HepG2 (cell line): Measurements from ENCODE around the gene GFPT1. TPM values are rescaled to one million over a fixed set of nuclear protein-coding genes. Genes with fewer than 3 reads are reported as not detected.

Experiments used
- ADNP ChIP-seq: sonication (generic); formaldehyde crosslinking; IDR thresholded peaks from 2 replicates; pipeline ENCODE4 v1.4.0; 2020; ENCODE audit warnings: missing genetic modification reagents
- AHR ChIP-seq: IDR thresholded peaks from 2 replicates; pipeline ENCODE4 v1.6.1; 2018; ENCODE audit warnings: missing genetic modification reagents, missing compliant biosample characterization
- ARNT ChIP-seq: fragments of 450-650 bp; IDR thresholded peaks from 2 replicates; pipeline ENCODE4 v1.6.1; 2017
- KDM1A ChIP-seq: IDR thresholded peaks from 2 replicates; pipeline ENCODE4 v1.6.1; 2016; ENCODE audit warnings: missing compliant biosample characterization
- MAF1 ChIP-seq: sonication (generic); formaldehyde crosslinking; IDR thresholded peaks from 2 replicates; pipeline ENCODE4 v1.5.0; 2020; ENCODE audit warnings: missing genetic modification reagents, borderline replicate concordance
- NR2F6 ChIP-seq, 2 experiments: IDR thresholded peaks; 2 replicates each; pipeline ENCODE4 v1.6.1; 2016; ENCODE audit warnings: antibody characterized with exemption in 1 of 2, mild to moderate bottlenecking in 1 of 2
- RAD21 ChIP-seq: fragments of 450-650 bp; formaldehyde crosslinking; IDR thresholded peaks from 2 replicates; pipeline ENCODE4 v1.5.0; 2020; ENCODE audit warnings: mild to moderate bottlenecking
- REXO4 ChIP-seq: sonication (generic); formaldehyde crosslinking; IDR thresholded peaks from 2 replicates; pipeline ENCODE4 v1.8.0; 2022; ENCODE audit warnings: missing genetic modification reagents, mild to moderate bottlenecking, borderline replicate concordance
- SMARCE1 ChIP-seq: fragments of 450-650 bp; IDR thresholded peaks from 2 replicates; pipeline ENCODE4 v1.6.1; 2017; ENCODE audit warnings: borderline replicate concordance
- SRSF9 ChIP-seq: fragments of 200-400 bp; formaldehyde crosslinking; IDR thresholded peaks from 2 replicates; pipeline ENCODE4 v1.6.1; 2018; ENCODE audit warnings: borderline replicate concordance, mild to moderate bottlenecking, low read depth, low read length; ENCODE audit not compliant: insufficient read depth, poor library complexity, severe bottlenecking
- TBX3 ChIP-seq: fragments of 450-650 bp; IDR thresholded peaks from 2 replicates; pipeline ENCODE4 v1.6.1; 2017; ENCODE audit warnings: antibody characterized with exemption, mild to moderate bottlenecking, inconsistent platforms, borderline replicate concordance
- THYN1 ChIP-seq: sonication (generic); formaldehyde crosslinking; IDR thresholded peaks from 2 replicates; pipeline ENCODE4 v1.8.1; 2023; ENCODE audit warnings: low read depth, mild to moderate bottlenecking, moderate library complexity, missing genetic modification reagents, borderline replicate concordance
- ZBTB38 ChIP-seq: sonication (generic); formaldehyde crosslinking; IDR thresholded peaks from 2 replicates; pipeline ENCODE4 v1.5.1; 2020; ENCODE audit warnings: mild to moderate bottlenecking, missing genetic modification reagents
- ZFP36 ChIP-seq: fragments of 150-350 bp; IDR thresholded peaks from 2 replicates; pipeline ENCODE4 v1.6.1; 2018; ENCODE audit warnings: borderline replicate concordance, low read length, low read depth; ENCODE audit not compliant: partially characterized antibody
- ZNF317 ChIP-seq: sonication (generic); formaldehyde crosslinking; IDR thresholded peaks from 2 replicates; pipeline ENCODE4 v1.5.0; 2020; ENCODE audit warnings: mild to moderate bottlenecking, missing genetic modification reagents
- ZNF589 ChIP-seq: sonication (generic); formaldehyde crosslinking; conservative IDR thresholded peaks from 2 replicates; pipeline ENCODE4 v1.8.0; 2022; ENCODE audit warnings: mild to moderate bottlenecking, moderate library complexity, missing genetic modification reagents
- ZNF75D ChIP-seq: sonication (generic); formaldehyde crosslinking; IDR thresholded peaks from 2 replicates; pipeline ENCODE4 v1.8.1; 2023; ENCODE audit warnings: missing genetic modification reagents, mild to moderate bottlenecking, borderline replicate concordance
- polyA plus RNA-seq, 8 experiments: library from polyadenylated mRNA; depleted of rRNA in 3 of 8; stranded (reverse) in 7 of 8; unstranded in 1 of 8; fragments of >200 nt; fragmentation: Illumina TruSeq in 4 of 8; extraction: Trizol in 4 of 8; gene quantifications; 2 replicates each; pipeline versions ENCODE4 v1.2.1 to v1.2.3, GENCODE V29; 2011 to 2016; ENCODE audit warnings: low read depth in 4 of 8, missing spikeins in 1 of 8, mixed read lengths in 1 of 8; ENCODE audit not compliant: insufficient read depth in 1 of 8
- total RNA-seq, 5 experiments: library from RNA; depleted of rRNA; stranded (reverse); fragments of >200 nt; fragmentation: Illumina TruSeq; extraction: Trizol; gene quantifications; 2 replicates each; pipeline ENCODE4 v1.2.3, GENCODE V29; 2016; ENCODE audit warnings: low read depth in 1 of 5
- TF ChIP-seq, protein P1 (sequence below): sonication (generic); formaldehyde crosslinking; IDR thresholded peaks from 2 replicates; pipeline ENCODE4 v1.5.1; 2020; ENCODE audit warnings: missing genetic modification reagents, mild to moderate bottlenecking, borderline replicate concordance
- TF ChIP-seq, protein P2 (sequence below): sonication (generic); formaldehyde crosslinking; IDR thresholded peaks from 2 replicates; pipeline ENCODE4 v1.4.0; 2020; ENCODE audit warnings: low read depth, mild to moderate bottlenecking, missing genetic modification reagents
- TF ChIP-seq, protein P3 (sequence below): sonication (generic); formaldehyde crosslinking; IDR thresholded peaks from 2 replicates; pipeline ENCODE4 v1.9.0; 2021; ENCODE audit warnings: mild to moderate bottlenecking, missing genetic modification reagents

The GFPT1 gene
- total and polyA plus RNA-seq, 2 of the 13 experiments (the other 11 are each of a cell fraction or from before 2014, with no cell fraction given), result 24.0 to 84.9 TPM

DNA sequence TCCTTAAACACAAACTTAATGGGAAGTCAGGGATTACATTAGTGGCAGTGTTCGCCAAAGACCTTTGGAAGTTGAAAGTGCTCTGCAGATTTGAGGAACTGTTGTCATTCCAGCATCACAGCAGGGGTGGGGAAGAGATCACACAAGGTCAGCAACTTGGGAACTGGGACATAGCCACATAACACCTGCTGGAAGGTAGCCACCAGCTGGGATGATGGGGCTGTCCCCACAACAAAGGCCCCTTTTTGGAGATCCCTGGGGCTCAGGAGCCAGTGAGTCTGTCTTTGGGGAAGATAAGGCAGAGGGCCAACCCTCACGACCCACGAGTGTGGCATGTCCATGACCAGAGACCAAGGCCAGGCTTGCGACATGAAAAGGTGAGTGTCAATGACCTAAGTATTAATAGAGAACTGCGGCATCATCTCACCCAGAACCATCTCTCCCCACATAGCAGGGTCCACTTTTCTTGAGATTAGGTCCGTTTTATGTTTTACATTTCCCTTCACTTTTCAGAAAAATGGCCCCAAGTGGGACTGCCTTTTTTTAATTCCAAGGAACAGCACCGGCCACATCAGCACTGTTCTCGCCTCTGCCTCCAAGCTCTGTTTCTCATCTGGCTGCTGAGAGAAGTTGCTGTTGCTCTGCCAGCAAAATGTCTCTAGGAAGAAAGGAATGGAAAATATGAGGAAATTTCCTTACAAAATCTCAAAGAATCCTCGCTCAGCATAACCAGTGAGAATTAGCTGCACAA, 106.9 kb downstream of the GFPT1 start (continued):
- TF ChIP-seq, protein P1, sequence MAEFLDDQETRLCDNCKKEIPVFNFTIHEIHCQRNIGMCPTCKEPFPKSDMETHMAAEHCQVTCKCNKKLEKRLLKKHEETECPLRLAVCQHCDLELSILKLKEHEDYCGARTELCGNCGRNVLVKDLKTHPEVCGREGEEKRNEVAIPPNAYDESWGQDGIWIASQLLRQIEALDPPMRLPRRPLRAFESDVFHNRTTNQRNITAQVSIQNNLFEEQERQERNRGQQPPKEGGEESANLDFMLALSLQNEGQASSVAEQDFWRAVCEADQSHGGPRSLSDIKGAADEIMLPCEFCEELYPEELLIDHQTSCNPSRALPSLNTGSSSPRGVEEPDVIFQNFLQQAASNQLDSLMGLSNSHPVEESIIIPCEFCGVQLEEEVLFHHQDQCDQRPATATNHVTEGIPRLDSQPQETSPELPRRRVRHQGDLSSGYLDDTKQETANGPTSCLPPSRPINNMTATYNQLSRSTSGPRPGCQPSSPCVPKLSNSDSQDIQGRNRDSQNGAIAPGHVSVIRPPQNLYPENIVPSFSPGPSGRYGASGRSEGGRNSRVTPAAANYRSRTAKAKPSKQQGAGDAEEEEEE (CRISPR knock-in tag), result no peak
- TF ChIP-seq MAF1 (CRISPR knock-in tag) (peak; percentile 41; the same call in 1 of the 2 replicates), ZBTB38 (CRISPR knock-in tag) (peak; percentile 33), ADNP (CRISPR knock-in tag) (no peak), REXO4 (CRISPR knock-in tag) (no peak), KDM1A (CRISPR knock-in tag) (peak; percentile 82; the same call in 1 of the 2 replicates), NR2F6 (IDR thresholded peaks at IDR 0.05) (peak; percentile 80), NR2F6 (CRISPR knock-in tag; IDR thresholded peaks at IDR 0.05) (peak; percentile 87), AHR (CRISPR knock-in tag) (0 out of 2 replicates have a peak, but pooled peaks have one; percentile 45), RAD21 (CRISPR knock-in tag) (no peak), ZFP36 (no peak), TBX3 (no peak), ZNF589 (CRISPR knock-in tag) (no peak), THYN1 (CRISPR knock-in tag) (no peak), ARNT (no peak), ZNF317 (no peak), ZNF75D (CRISPR knock-in tag) (no peak), SRSF9 (no peak), SMARCE1 (no peak)
- TF ChIP-seq, protein P2, sequence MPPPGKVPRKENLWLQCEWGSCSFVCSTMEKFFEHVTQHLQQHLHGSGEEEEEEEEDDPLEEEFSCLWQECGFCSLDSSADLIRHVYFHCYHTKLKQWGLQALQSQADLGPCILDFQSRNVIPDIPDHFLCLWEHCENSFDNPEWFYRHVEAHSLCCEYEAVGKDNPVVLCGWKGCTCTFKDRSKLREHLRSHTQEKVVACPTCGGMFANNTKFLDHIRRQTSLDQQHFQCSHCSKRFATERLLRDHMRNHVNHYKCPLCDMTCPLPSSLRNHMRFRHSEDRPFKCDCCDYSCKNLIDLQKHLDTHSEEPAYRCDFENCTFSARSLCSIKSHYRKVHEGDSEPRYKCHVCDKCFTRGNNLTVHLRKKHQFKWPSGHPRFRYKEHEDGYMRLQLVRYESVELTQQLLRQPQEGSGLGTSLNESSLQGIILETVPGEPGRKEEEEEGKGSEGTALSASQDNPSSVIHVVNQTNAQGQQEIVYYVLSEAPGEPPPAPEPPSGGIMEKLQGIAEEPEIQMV (CRISPR knock-in tag), result no peak
- TF ChIP-seq, protein P3, sequence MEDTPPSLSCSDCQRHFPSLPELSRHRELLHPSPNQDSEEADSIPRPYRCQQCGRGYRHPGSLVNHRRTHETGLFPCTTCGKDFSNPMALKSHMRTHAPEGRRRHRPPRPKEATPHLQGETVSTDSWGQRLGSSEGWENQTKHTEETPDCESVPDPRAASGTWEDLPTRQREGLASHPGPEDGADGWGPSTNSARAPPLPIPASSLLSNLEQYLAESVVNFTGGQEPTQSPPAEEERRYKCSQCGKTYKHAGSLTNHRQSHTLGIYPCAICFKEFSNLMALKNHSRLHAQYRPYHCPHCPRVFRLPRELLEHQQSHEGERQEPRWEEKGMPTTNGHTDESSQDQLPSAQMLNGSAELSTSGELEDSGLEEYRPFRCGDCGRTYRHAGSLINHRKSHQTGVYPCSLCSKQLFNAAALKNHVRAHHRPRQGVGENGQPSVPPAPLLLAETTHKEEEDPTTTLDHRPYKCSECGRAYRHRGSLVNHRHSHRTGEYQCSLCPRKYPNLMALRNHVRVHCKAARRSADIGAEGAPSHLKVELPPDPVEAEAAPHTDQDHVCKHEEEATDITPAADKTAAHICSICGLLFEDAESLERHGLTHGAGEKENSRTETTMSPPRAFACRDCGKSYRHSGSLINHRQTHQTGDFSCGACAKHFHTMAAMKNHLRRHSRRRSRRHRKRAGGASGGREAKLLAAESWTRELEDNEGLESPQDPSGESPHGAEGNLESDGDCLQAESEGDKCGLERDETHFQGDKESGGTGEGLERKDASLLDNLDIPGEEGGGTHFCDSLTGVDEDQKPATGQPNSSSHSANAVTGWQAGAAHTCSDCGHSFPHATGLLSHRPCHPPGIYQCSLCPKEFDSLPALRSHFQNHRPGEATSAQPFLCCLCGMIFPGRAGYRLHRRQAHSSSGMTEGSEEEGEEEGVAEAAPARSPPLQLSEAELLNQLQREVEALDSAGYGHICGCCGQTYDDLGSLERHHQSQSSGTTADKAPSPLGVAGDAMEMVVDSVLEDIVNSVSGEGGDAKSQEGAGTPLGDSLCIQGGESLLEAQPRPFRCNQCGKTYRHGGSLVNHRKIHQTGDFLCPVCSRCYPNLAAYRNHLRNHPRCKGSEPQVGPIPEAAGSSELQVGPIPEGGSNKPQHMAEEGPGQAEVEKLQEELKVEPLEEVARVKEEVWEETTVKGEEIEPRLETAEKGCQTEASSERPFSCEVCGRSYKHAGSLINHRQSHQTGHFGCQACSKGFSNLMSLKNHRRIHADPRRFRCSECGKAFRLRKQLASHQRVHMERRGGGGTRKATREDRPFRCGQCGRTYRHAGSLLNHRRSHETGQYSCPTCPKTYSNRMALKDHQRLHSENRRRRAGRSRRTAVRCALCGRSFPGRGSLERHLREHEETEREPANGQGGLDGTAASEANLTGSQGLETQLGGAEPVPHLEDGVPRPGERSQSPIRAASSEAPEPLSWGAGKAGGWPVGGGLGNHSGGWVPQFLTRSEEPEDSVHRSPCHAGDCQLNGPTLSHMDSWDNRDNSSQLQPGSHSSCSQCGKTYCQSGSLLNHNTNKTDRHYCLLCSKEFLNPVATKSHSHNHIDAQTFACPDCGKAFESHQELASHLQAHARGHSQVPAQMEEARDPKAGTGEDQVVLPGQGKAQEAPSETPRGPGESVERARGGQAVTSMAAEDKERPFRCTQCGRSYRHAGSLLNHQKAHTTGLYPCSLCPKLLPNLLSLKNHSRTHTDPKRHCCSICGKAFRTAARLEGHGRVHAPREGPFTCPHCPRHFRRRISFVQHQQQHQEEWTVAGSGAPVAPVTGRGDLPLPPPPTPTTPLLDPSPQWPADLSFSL (CRISPR knock-in tag), result no peak
